CD4-positive, alpha-beta T cell treated with Interferon alpha-2 for 1 hour (primary cell): ENCODE measurements around the gene RAB40B.

Experiments used
- DNase-seq, 2 donors: peaks; one replicate each; pipeline ENCODE4 v3.0.0-alpha.2; 2020 to 2022

RAB40B gene

DNA sequence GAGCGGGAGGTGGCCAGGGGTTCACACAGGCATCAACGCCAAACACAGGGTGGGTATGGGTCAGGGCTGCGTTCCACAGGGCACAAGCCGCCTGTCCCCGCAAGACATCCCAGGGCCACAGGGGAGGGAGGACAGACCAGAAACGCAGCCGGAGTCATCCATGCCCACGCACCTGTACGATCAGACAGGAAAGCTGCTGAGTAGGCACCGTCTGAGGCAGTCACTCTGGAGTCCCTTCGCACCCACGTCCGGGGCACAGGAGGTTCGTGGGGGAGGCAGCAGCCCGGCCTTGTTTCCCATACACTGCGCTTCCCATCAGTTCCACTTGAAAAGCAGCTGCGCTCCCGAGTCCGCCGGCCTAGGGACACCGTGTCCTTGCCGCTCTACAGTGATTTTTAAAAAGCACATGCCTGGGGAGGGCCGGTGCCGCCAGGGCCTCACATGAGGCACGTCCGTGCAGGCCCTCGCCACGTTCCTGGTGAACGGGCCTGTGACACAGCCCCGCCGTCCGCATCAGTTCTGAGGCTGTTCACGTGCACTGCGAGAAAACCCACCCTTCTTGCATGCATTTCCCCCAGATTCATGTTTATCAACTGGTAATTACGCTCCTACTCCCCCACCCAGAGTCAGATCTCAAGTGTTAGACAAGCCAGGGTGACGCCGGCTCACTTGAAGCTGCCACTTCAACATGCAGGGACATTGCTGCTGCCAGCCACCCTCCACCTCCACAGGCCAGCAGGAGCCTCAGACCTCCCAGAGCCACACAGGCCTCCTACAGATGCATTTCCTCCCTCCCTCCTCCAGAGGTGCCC lies 85.0 kb downstream of the RAB40B start:
- no peak for DNase-seq

DNA sequence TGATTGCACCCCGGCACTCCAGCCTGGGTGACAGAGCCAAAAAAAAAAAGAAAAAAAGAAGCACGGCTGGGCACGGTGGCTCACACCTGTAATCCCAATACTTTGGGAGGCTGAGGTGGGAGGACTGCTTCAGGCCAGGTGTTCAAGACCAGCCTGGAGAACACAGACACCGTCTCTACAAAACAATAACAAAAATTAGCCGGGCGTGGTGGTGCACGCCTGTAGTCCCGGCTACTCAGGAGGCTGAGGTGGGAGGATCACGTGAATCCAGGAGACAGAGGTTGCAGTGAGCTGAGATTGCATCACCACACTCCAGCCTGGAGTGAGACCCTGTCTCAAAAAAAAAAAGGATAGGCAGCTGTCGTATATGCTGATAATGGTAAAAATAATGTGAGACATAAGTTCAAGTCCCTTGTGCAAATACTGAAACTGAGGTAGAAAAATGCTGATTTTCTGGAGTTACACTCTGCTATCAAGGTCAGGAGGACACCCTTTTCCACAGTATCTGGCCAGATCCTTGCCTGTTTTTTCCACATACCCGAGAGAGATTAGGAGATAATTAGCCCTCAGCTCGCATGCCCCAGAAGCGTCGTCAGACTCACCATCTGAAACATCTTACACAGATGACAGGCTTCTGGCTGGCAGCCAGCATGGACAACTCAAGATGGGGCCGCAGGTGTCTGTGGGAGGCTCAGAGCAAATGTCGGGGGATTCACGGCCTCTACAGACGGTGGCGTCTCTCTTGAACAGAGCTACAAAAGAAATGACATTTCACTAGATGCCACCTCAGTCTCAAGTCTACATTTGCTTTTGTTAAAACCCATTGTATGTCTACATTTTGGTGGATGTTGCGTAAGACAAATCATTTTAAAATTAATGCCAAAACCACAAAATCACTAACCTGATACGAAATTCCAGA lies 87.1 kb downstream of the RAB40B start:
- no peak for DNase-seq

DNA sequence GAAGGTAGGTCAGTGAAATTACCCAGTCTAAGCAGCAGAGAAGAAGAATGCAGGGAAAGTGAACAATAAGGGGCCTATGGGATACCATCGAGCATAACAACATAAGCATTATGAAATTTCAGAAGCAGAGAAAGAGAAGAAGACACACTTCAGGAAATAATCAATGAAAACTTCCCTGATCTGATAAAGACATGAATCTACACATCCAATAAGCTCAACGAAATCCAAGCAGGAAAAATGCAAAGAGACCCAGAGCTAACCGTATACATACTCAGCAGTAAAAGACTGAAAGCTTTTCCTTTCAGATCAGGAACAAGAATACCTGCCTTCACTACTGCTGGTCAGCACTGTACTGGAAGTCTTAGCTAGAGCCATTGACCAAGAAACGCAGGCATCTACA lies 88.8 kb downstream of the RAB40B start:
- DNase-seq = no peak

DNA sequence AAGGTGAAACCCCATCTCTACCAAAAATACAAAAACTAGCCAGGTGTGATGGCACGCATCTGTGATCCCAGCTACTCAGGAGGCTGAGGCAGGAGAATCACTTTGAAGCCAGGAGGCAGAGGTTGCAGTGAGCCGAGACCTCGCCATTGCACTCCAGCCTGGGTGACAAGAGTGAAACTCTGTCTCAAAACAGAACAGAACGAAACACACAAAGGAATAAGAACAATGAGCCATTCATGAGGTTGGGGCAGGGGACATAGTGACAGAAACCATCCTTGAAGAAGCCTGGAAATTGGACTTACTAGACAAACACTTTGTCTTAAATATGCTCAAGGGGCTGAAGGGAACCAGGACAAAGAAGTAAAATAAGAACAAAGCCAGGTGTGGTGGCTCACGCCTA lies 89.7 kb downstream of the RAB40B start:
- DNase-seq = no peak

DNA sequence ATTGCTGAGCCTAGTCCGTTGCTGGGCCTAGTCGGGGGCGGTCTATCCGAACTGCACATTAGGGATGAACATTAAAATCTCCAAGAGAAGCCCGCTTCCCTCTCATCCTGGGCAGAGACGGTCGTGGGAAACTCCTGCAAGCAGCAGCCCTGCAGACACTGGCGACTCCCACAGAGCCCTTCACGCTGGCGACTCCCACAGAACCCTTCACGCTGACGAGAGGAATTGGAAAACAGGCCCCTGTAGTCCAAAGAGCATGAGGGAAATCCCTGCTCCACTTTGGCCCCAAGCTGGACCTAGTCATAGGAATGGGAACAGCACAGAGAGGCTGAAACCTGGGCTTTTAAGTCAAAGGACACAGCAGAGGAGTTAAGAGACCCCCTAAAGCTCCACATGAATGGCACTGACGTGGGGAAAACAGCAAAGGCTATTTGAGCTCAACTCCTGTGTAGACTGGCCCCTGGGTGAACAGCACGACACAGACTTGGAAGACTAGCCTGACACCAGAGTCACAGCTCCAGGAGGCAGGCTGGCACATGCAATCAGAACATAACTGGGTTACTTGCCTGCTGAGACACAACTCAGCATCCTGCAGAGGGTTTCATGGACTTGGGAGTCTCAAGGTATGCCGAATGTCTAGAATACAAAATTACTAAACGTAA lies 92.4 kb downstream of the RAB40B start:
- no peak for DNase-seq
